IPS DF 4.7 (cell line): ENCODE results near the gene RETN.

Experiments
- DNase-seq: peaks from one replicate; pipeline ENCODE4 v3.0.0-alpha.2; 2013; ENCODE audit warnings: low spot score; ENCODE audit errors: extremely low read depth

Gene RETN, protein sequence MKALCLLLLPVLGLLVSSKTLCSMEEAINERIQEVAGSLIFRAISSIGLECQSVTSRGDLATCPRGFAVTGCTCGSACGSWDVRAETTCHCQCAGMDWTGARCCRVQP

DNA sequence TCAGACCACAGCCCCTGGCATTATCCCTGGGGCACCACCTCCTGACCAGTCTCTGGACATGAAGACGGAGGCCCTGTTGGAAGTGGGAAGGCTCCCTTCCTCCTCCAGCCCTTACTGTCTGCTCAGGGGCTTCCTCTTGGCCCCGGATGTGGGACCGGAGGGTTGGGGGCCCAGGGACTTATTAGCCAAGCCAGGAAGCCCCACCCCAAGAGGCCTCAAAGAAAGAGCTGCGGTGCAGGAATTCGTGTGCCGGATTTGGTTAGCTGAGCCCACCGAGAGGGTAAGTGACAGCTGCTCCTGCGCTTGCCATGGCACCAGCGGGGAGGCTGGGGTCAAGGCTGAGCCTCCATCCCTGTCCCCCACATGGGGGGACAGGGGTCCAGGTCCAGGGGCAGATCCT lies at the start of gene RETN:
Gene RETN, plus strand, starts transcription at position 208 of the 400 bp plus-strand sequence. CDS start 278 bp downstream, outside the sequence.
- DNase-seq: no peak

DNA sequence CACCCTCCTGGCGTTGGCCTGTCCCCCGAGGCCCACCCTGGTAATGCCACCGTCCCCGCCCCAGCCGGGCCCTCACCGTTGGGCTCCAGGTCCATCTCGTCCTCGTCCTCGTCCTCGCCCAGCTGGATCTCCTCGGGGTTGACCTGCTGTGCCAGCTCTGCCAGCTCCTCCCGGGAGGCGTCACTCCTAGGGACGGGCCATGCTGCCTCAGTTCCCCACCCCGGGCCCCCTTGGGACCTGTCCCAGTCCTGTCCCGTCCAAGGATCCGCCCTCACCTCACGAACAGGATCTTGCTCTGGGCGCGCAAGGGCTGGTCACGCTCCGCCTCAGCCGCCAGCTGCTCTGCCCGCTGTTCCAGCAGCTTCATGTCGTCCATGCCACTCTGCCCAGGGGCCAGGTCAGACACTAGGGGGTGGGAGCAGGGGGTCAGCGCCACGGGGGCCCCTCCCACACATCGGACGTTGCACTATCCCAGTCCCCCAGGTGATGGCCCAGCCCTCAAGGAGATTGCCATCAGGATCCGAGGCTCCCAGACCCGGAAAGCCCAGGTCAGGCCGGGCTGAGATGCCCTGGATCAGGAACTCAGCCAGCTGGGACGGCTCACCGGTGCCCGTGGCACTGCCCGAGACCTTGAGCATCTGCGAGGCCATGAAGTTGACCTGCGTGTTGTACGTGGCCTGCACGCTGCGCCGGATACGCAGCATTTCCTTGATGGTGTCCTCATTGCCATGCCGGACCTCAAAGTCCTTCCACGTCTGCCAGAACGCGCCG lies 49.0 kb upstream of the RETN start:
- DNase-seq: no peak

DNA sequence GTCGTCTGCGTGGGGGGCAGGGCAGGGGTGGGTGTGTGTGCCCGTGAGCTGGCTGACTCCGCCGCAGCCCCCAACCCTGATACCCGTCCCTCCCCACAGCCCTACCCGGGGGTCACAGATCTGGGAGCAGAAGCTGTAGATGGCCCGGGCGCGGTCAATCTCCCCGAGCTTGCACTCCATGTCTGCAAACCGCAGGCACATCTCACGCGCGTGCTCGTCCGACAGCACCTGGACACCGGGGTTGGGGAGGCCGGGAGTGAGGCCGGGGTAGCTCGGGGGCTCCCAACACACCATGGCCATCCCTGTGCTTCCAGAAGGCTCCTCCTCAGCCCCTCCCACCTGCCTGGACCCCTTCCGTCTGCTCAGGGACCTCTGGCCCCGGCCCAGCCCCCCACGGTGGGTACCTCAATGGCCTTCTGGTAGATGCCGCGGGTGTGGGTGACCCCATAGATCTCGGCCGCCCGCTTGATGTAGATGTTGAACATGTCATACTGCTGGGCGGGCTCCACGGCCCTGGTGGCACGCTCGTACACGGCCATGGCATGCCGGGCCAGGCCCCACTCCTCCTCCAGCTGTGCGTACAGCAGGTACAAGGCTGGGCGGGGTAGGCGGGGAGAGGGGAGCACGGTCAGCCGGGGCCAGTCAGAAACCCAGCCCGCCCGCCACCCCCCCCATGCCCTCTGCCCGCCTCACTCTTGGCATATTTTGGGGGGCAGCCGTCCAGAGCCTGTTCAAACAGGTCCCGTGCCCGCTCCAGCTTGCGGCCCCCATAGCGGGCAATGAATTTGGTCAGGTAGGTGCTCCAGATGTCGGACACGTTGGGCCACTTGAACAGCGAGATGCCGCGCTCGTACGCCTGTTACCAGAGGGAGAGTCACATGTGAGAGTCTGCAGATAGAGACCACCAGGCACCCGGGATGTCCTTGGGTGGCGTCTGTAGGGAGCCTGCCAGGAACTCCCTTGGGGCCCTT lies 48.1 kb upstream of the RETN start:
- no peak for DNase-seq

DNA sequence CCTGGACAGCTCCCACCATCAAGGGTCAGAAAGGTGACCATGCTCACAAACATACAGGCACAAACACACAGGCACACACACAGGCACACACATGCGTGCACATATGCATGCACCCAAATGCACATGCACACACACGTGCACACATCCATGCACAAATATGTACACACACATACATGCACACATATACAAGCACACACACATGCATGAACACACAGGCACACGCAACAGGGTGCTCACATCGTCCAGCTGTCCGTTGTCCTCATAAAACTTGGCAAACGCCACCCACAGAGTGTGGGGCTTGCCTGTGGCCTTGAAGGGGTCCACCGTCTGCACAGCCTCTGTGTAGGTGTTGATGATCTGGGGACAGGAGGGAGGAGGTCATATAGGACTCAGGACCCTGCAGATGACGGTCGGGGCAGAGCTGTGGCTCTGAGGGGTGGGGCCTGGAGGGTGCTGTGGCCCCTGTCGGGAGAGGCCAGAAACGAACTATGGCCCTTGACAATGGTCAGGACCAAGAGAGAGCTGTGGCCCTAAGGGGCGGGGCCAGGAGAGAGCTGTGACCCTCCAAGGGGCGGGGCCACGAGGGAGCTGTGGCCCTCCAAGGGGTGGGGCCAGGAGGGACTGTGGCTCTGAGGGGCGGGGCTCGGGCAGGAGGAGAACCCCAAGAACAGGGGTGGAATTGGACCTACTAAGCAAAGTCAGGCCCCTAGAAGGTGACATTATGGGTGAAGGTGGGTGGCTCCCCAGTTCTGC lies 45.7 kb upstream of the RETN start:
- no peak for DNase-seq

DNA sequence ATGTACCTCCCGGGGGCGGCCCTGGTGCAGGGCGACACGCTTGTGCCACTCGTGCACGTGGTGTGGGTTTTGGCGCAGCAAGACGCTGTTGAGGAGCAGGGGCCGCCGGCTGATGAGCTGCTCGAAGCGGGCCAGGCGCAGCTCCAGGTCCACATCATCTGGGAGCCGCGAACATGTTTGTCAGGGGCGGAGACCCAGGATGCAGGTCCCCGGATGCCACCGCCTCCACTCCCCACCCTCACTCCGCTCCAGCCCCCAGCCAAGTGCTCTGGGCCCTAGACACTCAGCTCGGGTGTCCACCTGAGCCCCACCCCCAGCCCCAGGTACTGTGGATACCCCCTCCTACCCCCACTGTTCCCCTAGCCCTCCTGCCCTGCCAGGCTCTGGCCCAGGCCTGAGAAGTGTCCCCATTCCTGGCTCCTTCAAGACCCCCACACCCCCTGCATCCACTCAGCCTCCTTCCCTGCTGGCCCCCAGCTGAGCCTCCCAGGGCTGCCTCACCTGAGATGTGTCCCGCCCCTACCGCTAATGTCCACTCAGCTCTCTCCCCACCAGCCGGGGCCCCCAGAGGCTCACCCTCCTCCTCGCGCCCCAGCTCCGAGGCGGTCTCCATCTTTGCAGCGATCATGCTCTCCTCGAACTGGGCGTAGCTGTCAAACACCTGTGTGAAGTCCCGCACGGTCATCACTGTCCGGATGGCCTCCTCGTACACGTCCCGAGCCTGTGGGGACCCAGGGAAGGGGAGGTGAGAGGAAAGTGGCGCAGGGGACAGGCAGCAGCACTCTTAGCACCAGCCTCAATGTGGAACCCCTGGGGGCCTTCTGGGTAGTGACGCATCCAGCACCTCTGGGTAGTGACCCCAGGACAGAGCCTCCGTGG lies 44.9 kb upstream of the RETN start:
- DNase-seq: no peak

DNA sequence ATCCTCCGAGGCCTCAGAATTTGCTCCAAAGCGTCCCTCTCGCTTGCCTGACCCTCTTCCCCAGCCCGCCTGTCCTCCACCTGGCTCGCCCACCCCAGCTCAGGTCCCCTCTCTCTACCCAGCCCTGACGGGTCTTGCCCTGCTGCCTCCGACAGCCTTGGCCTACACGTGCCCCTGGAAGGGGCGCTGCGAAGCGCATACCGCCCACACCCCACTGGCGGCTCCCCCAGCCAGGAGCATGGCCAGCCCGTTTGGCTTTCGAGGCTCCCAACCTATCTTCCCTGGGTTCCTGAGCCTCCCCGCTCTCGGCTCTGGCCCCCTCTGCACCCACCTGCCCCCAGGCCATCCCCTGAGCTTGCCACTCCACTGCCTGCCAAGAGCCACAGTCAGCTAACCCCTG lies 44.0 kb upstream of the RETN start:
- no peak for DNase-seq

DNA sequence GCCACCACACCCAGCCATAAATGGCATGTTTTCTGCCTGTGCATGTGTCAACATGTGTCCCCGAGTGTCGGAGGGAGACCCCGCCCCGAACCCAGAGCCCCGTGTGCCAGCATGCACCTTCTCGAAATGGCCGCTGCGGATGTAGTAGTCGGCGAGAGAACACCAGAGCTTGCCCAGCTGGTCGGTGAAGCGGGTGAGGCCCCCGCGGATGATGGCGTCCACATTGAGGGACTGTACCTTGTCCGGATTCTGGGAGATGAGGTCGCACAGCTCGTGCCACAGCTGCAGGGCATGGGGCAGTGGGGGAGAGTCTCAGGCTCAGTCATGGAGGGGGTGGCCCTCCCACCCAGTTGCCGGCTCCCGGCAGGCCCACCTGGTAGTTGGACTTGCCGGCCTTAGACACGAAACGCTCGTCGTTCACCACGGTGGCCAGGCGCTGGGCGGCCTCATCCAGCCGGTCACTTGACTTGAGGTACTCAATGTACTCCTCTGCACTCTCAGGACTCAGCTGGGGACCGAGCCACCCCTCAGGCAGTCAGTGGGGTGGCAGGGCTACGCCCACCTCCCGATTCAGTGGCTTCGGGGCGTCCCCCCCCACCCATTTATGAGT lies 43.0 kb upstream of the RETN start:
- DNase-seq: no peak

DNA sequence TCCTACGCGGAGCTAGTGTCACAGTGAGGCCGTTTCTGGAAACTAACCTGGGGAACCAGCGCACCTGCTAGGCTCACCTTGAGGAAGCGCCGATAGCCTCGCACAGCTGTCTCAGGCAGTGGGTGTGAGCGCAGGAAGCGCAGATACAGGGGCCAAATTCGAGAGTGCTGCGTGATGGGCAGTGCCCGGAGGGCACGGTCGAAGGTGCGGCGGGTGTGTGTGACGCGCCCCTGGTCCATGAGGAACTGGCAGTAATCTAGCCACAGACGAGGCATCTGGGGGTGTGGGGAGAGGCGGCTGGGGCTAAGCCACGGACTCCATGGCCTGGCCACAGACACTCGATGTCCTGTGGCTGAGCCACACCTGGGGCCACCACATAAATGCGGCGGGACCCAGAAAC lies 41.7 kb upstream of the RETN start:
- DNase-seq: no peak

DNA sequence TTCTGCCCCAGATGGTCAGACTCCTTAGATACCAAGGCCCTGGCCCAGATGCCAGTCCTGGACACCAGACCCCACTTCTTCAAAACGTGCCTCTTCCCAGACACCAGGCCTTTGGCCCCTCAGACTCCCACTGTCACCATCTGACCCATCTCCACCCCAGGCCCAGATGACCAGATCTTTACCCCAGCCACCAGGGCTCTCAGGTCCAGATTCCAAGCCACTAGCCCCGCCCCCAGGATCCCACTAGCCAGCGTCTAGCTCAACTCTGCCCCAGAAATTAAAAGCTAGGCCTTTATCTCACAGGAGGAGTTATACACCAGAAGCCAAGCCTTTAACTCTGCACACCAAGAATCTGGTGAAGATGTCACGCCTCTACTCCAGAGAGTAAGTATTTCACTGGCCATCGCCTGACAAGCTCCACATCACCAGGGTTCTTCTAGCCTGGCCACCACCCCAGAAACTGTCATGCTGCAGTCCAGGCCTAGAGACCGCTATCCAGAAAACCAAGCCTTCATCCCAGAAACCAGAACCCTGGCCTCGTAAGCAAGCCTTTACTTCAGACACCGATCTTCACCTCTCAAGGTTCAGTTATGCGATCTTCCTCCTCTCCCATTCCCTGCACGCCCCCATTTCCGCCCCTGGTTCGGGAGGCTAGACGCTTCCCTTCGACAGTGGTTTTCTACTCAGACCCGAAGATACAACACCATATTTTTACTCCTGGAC lies 40.1 kb upstream of the RETN start:
- no peak for DNase-seq

DNA sequence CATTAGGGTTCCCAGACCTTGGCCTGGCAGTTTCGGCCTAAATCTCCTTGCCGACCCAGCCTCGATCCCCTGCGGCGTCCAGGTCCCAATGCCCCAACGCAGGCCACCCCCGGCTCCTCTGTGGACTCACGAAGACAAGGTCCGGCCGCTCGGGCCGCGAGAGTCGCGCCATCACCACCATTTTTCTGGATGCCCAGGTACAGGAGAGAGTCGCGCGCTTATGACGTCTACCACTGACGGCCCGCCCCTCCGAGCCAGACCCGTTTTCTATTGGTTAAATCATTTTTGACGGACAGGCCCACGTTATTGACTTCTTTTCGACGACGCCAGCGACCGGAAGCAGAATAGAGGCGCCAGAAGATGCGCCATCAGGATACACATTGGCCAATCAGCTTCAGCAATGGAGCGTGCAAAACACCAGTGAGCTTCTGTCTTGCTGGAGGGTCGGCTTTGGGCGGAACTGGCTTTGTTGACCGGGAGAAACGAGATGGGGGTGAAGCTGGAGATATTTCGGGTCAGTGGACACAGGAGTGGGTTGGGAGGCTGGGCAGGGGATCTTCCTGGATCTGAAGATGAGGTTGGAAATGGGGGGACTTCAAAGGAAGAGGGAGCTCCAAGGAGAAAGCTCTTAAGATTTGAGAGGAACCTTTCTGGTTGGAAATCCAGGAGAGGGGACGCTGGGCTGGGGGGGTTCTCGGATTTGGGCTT lies 39.3 kb upstream of the RETN start, which contains the start of the genes PET100 and XAB2:
Gene PET100, plus strand, starts transcription at position 447 of the 708 bp plus-strand sequence. Its CDS starts 41 bp downstream, at position 488.
Gene XAB2, minus strand, starts transcription at position 199 of the 708 bp plus-strand sequence. Its CDS starts 18 bp downstream, at position 181.
- peak; percentile 94 for DNase-seq

DNA sequence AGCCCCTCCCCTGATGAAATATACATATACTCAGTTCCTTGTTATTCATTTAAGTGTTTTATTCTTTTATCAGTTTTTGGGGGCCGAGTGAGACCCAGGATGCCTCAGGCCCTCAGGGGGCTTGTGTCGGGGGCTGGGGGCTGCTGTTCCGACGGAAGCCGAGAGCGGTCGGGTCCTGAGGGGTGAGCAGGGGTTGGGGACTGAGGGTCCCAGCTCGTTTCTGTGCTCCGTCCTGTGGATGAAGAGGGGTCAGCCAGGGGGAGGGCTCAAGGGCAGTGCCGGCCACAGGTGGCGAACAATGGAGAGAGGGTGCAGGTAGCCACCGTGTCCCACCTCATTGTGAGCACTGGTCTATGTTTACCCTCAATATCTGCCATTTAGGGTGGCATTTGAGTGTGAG lies 37.3 kb upstream of the RETN start:
- DNase-seq: no peak

DNA sequence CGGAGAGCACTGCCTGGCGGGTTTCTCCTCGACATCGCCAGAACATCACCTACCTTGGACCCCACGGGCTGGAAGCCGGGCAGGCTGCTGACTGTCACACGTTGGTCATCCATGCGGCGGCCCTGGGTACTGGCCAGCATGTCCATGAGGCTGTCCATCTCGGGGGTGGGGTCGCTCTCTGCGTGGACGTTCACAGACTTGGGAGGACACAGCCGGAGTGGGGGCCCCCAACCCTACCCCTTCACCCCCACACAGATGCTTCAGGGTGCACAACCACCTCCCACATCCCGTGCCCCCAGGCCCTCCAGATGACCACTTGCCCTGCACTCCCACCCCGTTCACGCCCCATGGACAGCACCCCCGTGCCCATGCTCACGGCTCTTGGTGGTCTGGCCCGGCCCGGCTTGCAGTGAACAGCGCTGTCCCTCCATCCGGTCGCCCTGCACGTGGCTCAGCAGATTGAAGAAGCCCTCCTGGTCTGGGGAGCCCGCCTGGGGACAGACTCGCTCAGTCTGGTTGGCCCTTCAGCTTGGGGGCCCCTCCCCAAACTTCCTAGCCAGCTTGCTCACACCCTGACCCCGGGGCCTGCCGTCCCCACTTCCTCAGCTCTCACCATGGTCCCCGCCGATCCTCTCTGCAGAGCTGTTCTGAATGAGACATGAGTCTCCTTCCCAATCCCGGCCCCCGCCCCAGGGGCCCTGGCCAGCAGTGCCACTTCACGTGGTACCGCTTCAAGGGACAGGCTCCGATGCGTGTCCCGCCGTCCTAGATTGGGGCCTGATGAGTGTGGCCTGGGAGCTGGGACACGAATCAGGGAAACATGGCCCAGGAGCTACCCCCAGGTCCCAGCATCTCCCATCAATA lies 36.3 kb upstream of the RETN start:
- DNase-seq: no peak

DNA sequence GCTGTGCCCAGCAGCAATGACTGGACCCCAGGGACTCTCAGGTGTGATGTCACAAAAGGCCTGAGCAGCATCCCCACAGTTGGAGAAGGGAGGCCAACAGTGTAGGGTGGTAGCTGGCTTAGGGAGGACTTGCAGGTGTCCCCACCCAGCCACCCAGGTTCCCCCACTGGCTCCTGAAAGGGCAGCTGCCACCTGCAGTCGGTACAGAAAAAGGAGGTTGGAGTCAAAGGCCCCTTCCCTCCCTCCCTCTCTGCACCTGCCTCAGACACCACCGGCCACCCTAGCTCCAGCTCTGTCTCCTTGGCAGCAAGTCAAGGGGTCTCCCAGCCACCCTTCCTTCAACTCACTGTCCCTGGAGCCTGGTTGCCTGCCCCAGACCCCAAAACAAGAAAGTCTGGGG lies 35.2 kb upstream of the RETN start, which contains the start of gene PCP2:
Gene PCP2, minus strand, starts transcription at position 22 of the 400 bp plus-strand sequence. CDS start 262 bp downstream, outside the sequence.
- DNase-seq: no peak

DNA sequence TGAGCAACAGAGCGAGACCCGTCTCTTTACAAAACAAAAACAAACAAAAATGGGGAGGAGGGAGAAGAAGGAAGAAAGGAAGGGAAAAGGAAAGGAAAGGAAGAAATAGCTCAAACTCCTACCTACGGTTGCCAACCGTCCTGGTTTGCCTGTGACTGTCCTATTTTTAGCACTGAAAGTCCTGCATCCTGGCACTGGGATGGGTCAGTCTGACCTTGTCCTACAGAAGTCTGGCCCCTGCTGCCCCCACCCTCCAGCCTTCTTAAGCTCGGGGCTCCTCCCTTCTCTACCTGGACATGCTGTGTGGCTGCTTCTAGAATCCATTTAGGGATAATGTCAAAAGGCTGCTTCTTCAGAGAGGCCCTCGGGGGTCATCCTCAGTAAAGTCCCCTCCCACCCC lies 33.2 kb upstream of the RETN start:
- DNase-seq: no peak

DNA sequence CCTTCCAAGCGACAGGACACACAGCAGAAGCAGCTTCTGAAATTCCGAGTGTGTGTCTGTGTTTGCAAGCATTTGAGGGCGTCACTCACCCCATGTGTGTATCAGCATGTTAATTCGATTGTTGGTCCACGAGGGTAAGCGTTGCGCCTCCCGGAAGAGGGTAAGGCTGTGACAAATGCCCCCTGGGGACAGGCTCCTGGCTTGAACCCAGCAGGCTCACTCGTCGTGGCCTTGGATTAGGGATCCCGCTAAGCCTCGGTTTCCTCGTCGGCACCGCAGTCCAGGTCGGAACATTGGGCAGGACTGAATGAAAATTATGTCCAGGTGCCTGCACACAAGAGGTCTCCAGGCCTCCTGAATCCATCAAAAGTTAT lies 32.5 kb upstream of the RETN start:
- DNase-seq: no peak

DNA sequence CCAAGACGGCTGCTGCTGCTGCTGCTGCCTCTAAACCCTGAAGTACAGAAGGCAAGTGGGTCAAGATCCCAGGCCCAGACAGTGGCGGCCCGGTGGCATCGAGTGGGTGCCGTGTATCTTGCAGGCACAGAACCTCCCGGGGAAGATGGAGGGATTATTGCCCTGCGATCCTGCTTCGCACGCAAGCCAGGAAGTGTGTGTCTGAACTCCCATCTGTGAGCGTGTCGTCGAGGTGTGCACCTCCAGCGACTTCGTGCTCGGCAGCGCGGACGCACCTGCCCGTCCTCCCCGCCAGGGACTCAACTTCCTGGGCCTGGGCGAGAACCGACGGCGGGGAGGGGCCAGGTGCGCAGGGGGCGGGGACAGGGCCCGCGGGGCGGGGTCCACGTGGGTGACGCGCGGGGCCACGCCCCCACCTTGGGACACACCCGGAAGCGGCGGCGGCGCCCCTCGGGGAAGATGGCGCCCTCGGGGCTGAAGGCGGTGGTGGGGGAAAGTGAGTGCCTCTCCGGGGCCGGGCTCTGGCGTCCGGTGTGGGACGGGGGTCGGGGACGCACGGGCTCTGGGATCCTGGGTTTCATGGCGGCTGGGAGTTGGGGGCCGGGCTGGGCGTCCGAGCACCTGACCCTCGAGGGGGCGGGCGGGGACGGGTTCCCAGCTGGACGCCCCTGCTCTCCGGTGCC lies 32.0 kb upstream of the RETN start, which contains the start of gene STXBP2:
Gene STXBP2, plus strand, starts transcription at position 420 of the 683 bp plus-strand sequence. Its CDS starts 40 bp downstream, at position 460.
- DNase-seq: no peak
